DOHH2 (cell line): Measurements from ENCODE around the gene SLC25A15.

Experiments
- H3F3A ChIP-seq: fragments of 200-600 bp; sonication (generic), shearing (Covaris generic); 2 replicates; pipeline ENCODE4 v1.6.0; 2016; ENCODE audit warnings: antibody characterized with exemption, mild to moderate bottlenecking; ENCODE audit not compliant: control insufficient read depth, insufficient read depth
- H3K27ac ChIP-seq: fragments of 200-600 bp; sonication (generic); 2 replicates; pipeline ENCODE4 v1.5.1; 2014; ENCODE audit warnings: low read depth, mild to moderate bottlenecking, low read length, moderate library complexity
- H3K27me3 ChIP-seq: fragments of 200-600 bp; sonication (generic); 2 replicates; pipeline ENCODE4 v1.6.1; 2014; ENCODE audit warnings: mild to moderate bottlenecking, low read length, mixed read lengths; ENCODE audit not compliant: control insufficient read depth
- H3K36me3 ChIP-seq: fragments of 200-600 bp; sonication (generic); 2 replicates; pipeline ENCODE4 v1.6.1; 2014; ENCODE audit warnings: mild to moderate bottlenecking, low read length, moderate library complexity, mixed read lengths; ENCODE audit not compliant: control insufficient read depth
- H3K4me1 ChIP-seq: fragments of 200-600 bp; sonication (generic); 2 replicates; pipeline ENCODE4 v1.6.1; 2014; ENCODE audit warnings: mild to moderate bottlenecking, low read length, mixed read lengths; ENCODE audit not compliant: control insufficient read depth
- H3K4me2 ChIP-seq: fragments of 200-600 bp; sonication (generic); 2 replicates; pipeline ENCODE4 v1.6.0; 2014; ENCODE audit warnings: mild to moderate bottlenecking, low read length, moderate library complexity
- H3K4me3 ChIP-seq: fragments of 200-600 bp; sonication (generic); 2 replicates; pipeline ENCODE4 v1.5.1; 2014; ENCODE audit warnings: mild to moderate bottlenecking, low read length, mixed read lengths
- H3K79me2 ChIP-seq: fragments of 200-600 bp; sonication (generic); 2 replicates; pipeline ENCODE4 v1.6.1; 2014; ENCODE audit warnings: mild to moderate bottlenecking, low read length, mixed read lengths; ENCODE audit not compliant: control insufficient read depth
- H3K9me2 ChIP-seq: fragments of 200-600 bp; sonication (generic); replicated peaks from 2 replicates; pipeline ENCODE4 v1.6.1; 2014; ENCODE audit warnings: mild to moderate bottlenecking, low read length, mixed read lengths; ENCODE audit not compliant: control insufficient read depth
- H3K9me3 ChIP-seq: fragments of 200-600 bp; sonication (generic); 2 replicates; pipeline ENCODE4 v1.6.1; 2014; ENCODE audit warnings: antibody characterized with exemption, low read length, mixed read lengths; ENCODE audit not compliant: control insufficient read depth, insufficient read depth
- H4K20me1 ChIP-seq: fragments of 200-600 bp; sonication (generic); 2 replicates; pipeline ENCODE4 v1.6.0; 2014; ENCODE audit warnings: low read depth, mild to moderate bottlenecking, antibody characterized with exemption, low read length, moderate library complexity; ENCODE audit not compliant: control insufficient read depth, insufficient read depth
- CTCF ChIP-seq: fragments of 200-600 bp; sonication (generic); IDR thresholded peaks from one replicate; pipeline ENCODE4 v1.5.1; 2014; ENCODE audit warnings: antibody characterized with exemption, mild to moderate bottlenecking, low read depth, low read length; ENCODE audit not compliant: poor library complexity, severe bottlenecking
- EZH2phosphoT487 ChIP-seq: fragments of 200-600 bp; sonication (generic); IDR thresholded peaks from 2 replicates; pipeline ENCODE4 v1.6.1; 2017; ENCODE audit warnings: borderline replicate concordance, mild to moderate bottlenecking, antibody characterized with exemption, low read length, moderate library complexity, mixed read lengths

Gene SLC25A15

GRCh38 chr13:40812102-40812501, 22.7 kb downstream of the SLC25A15 start:
- Histone ChIP-seq H3K27me3 (no peaks in the 10 kb centered on the region), H3K9me3 (no peaks in the 10 kb centered on the region), H3F3A (peaks cover 8% of the 10 kb centered on the region), H3K4me2 (peak overlapping the region; percentile 48), H3K27ac (peak overlapping the region; percentile 27), H3K9me2 (no peaks in the 10 kb centered on the region), H3K4me1 (peaks cover 24% of the 10 kb centered on the region), H3K79me2 (no peaks in the 10 kb centered on the region), H3K4me3 (no peak overlapping the region), H3K36me3 (peaks cover 12% of the 10 kb centered on the region), H4K20me1 (no peaks in the 10 kb centered on the region)
- TF ChIP-seq EZH2phosphoT487 = no peak
- no peak for TF ChIP-seq CTCF

GRCh38 chr13:40812724-40813445, 23.5 kb downstream of the SLC25A15 start:
- Histone ChIP-seq H3K27ac (peak overlapping the region; percentile 16; the same call in 1 of the 2 replicates), H3F3A (peaks cover 8% of the 10 kb centered on the region), H3K27me3 (no peaks in the 10 kb centered on the region), H3K4me2 (no peak overlapping the region), H3K36me3 (peaks cover 12% of the 10 kb centered on the region), H3K79me2 (no peaks in the 10 kb centered on the region), H3K9me2 (no peaks in the 10 kb centered on the region), H3K9me3 (no peaks in the 10 kb centered on the region), H3K4me1 (peaks cover 24% of the 10 kb centered on the region), H4K20me1 (no peaks in the 10 kb centered on the region), H3K4me3 (no peak overlapping the region)
- no peak for TF ChIP-seq CTCF
- no peak for TF ChIP-seq EZH2phosphoT487

GRCh38 chr13:40813667-40814454, 24.4 kb downstream of the SLC25A15 start:
- Histone ChIP-seq H3K27ac (no peak overlapping the region), H4K20me1 (no peaks in the 10 kb centered on the region), H3K27me3 (no peaks in the 10 kb centered on the region), H3K4me3 (no peak overlapping the region), H3F3A (peaks cover 8% of the 10 kb centered on the region), H3K36me3 (peaks cover 10% of the 10 kb centered on the region), H3K9me2 (no peaks in the 10 kb centered on the region), H3K4me1 (peaks cover 24% of the 10 kb centered on the region), H3K79me2 (no peaks in the 10 kb centered on the region), H3K9me3 (no peaks in the 10 kb centered on the region), H3K4me2 (no peak overlapping the region)
- no peak for TF ChIP-seq EZH2phosphoT487
- peak; percentile 86 for TF ChIP-seq CTCF
